Inflammatory macrophage (primary cell): ENCODE measurements around the gene SLC30A7.

ENCODE experiments used
- DNase-seq, 2 donors: peaks; one replicate each; pipeline ENCODE4 v3.0.0-alpha.2; 2020 to 2022

SLC30A7 gene

GRCh38 chr1:100988121-100988520 lies 92.2 kb downstream of the SLC30A7 start:
- no peak for DNase-seq

- no peak for DNase-seq
Measured at GRCh38 chr1:100989306-100990077, 93.6 kb downstream of the SLC30A7 start.

- no peak for DNase-seq
Measured at GRCh38 chr1:100995198-100995988, 99.5 kb downstream of the SLC30A7 start.

- no peak for DNase-seq
Measured at GRCh38 chr1:100998426-100998825, 102.5 kb downstream of the SLC30A7 start.

GRCh38 chr1:101000131-101000873 lies 104.4 kb downstream of the SLC30A7 start:
- no peak for DNase-seq

DNA sequence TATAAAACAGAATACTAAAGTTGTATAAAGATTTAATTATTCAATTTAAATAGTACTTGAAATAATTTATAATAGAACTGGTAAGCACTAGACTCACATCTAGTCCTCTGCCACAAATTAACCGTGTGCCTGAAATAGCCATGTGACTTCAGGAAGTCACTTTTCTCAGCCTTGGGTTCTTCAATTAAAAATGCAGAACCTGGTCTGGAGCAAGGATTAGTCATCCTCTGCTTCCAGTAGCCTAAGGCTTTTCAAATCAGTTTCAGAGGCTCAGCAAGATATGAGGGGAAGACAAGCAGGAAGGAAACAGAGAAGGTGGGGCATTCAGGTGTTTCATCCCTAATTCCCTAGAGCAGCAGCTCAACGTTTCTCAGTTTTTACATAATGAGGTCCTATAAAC lies 106.7 kb downstream of the SLC30A7 start:
- peak; percentile 77 to 81 for DNase-seq

- DNase-seq: no peak
Measured at GRCh38 chr1:101003012-101003650, 107.2 kb downstream of the SLC30A7 start.

DNA sequence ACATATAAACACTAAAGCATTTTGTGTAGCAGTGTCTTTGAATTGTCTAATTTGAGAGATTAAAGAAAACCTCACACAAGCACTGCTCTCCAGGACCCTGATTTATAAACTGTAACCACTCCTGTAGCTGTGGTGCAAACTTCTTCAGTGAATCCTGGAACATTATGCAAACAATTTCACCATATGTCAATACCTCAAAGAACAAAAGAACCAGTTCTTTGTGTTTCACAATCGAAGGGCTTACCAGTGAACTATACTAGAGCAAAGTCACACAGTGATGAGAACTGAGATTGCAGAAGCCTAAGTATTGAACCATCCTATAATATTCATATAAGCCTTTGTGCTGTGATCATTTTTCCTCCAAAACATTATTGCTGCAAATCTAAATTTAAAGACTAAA lies 108.2 kb downstream of the SLC30A7 start:
- peak; percentile 25 to 65 for DNase-seq

DNA sequence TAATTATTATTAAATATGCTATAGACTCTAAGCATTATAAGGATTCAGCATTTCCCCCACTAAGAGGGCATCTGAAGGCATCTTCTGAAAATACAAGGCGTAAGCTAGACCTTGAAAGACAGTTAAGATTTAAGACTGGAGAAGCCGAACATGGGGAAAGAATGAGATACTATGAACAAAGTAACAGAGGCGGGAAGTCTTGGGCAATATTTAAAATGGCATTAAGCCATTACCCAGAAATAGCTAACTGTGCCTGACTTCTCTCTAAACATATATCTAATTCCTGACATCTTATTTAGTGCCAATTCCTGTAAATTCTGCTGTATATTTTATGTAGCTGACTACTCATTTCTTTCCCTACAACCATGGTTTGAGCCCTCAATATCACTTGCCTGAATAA lies 108.8 kb downstream of the SLC30A7 start:
- DNase-seq: peak; percentile 41 to 68

GRCh38 chr1:101005183-101005582 lies 109.3 kb downstream of the SLC30A7 start:
- no peak for DNase-seq

DNA sequence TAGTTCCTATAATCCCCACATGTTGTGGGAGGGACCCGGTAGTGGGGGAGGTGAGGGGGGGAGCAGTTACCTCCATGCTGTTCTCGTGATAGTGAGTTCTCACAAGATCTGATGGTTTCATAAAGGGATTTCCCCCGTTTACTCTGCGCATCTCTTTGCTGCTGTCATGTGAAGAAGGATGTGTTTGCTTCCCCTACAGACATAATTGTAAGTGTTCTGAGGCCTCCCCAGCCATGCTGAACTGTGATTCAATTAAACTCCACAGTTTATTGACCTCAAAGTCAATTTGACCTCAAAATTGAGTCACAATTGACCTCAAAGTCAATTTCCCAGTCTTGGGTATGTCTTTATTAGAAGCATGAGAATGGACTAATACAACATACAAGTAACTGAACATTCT lies 110.0 kb downstream of the SLC30A7 start:
- no peak for DNase-seq

GRCh38 chr1:101006553-101006952 lies 110.7 kb downstream of the SLC30A7 start:
- DNase-seq: peak in 1 of 2 donors; percentile 52

DNA sequence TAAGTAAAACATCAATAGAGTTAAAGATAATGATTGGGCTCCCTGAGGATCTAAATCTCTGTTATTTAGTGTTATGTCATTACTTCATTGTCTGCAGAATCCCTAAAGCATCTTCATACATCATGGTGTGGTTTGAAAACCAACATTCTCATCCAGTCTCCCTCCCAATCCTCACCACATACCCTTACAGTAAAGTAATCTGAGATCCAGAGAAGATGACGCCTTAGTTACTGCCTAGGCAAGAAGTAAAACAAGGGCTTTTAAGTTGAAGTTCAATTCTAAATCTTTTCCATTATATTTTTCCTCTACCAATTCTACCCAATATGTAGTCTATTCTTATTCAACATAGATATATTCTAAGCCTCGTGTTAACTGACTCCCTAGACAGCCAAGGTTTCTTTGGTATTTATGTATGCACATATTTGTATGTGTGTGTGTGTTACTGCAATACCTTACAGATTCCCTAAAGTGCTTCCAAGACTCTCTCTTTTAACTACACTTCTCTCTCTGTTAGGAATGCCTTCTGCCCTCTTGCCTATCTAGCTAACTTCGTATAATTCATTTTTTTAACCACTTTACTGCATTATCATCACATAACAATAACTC lies 112.4 kb downstream of the SLC30A7 start:
- no peak for DNase-seq

DNA sequence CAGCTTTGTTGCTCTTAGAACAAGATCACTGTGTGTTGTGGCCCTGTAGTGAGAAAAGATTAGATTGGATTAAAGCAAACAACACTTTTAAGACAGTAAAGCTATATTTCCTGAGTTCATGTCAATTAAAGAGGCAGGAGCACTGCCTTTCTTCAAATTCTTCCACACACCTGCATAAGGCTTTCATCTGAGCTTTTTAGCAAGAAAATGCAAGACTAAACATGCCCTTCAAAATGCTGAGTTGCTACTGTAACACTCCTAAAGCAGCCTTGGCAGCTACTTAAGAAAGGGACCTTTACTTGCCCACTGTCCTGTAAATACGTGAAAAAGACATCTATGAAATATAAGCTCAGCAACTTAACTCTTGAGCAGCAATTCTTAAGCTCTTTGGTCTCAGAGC lies 117.9 kb downstream of the SLC30A7 start:
- no peak for DNase-seq

GRCh38 chr1:101017448-101017847 lies 121.6 kb downstream of the SLC30A7 start:
- DNase-seq: no peak

DNA sequence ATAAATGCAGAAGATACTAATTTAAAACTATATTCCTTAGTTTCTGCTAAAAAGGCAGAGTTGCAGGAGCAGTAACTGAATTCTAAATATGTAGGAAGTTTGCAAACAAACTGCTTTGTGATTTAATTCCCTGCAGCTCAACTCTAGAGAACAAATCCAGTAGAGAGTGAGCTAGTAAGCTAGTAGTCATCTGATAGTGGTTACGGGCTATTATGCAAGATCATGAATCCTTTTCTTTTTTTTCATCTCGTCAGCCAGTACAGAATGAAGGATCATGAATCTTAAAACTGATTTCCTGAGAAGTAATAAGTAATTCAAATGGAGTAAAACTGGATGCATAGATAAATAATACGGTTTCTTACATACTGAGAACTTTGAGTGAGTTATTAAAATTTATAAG lies 126.4 kb downstream of the SLC30A7 start:
- peak; percentile 28 to 51 for DNase-seq

DNA sequence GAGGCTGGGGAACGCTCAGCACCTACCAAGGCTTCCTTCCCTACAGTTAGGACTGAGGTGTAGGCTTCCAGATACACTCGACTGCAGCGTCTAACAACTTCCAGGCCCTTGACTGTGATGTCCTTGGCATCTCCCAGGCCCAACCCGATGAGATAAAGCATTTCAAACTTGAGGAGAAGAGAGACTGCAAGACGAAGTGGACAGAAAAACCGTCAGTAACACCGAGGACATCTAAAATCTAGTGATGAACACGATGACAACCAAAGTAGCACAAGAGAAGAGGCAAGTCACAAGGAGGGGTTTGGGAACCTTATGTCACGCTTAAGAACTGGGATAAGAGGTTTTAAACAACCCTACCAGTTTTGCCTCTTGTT lies 129.4 kb downstream of the SLC30A7 start:
- peak in 1 of 2 donors; percentile 9 for DNase-seq

DNA sequence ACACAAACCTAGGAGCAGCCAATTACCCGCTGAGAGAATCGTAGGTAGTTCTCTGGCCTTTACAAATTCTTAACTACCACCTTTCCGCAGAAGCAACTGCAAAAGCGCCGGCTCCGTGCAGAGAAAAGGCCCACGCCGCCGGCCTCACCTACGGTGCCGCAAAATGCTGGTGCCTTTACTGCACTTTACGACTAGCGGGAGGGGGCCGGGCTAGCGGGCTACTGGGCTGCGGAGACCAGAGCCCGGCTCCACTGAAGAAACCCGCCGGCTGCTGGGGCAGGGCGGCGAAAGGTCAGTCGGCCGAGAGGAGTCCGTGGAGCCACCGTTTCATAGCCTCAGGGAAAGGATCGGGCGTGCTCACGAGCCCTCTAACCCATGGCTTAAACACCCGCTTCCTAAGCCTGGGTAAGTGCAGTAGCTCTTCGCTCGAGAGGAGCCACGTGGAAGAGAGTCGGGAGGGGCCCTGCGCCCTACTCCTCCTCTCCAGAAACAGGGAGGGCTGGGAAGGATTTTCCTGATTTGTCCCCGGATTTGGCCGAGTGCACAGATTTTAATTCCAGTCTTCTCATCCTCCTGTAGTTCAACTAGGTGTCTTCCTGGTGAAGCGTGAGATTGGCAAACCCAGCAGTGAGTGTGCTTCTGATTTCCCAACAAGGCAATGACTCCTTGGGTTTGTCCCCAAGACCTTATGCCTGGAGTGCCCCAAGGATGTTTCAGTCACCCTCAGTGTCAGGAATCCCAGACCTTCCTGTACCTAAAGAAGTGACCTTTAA lies 130.0 kb downstream of the SLC30A7 start, which contains the start of gene DPH5:
DPH5 (minus strand) TSS at position 128 of the 773 bp plus-strand sequence. CDS start 341 bp downstream, outside the sequence.
- peak; percentile 85 to 89 for DNase-seq

- DNase-seq: no peak
Measured at GRCh38 chr1:101026430-101026788, 130.5 kb downstream of the SLC30A7 start.

- DNase-seq: no peak
Measured at GRCh38 chr1:101027194-101027772, 131.4 kb downstream of the SLC30A7 start.

- no peak for DNase-seq
Measured at GRCh38 chr1:101028466-101028865, 132.6 kb downstream of the SLC30A7 start.
